Esophagus muscularis mucosa (tissue), 4 donors: Measurements from ENCODE around the gene OR13H1.

ENCODE experiments used
- EP300 ChIP-seq: sonication (generic); formaldehyde crosslinking; IDR thresholded peaks from one replicate; pipeline ENCODE4 v1.6.1; 2017; ENCODE audit warnings: antibody characterized with exemption
- POLR2A ChIP-seq: fragments of 450-650 bp; IDR thresholded peaks from one replicate; pipeline ENCODE4 v1.6.1; 2017; ENCODE audit warnings: antibody characterized with exemption, moderate library complexity, mild to moderate bottlenecking, low read depth
- POLR2AphosphoS5 ChIP-seq, 2 donors: sonication (generic); formaldehyde crosslinking; IDR thresholded peaks; one replicate each; pipeline ENCODE4 v1.6.1; 2017; ENCODE audit warnings: antibody characterized with exemption in 2 of 2
- TF ChIP-seq, protein P1 (sequence below), 3 experiments: fragments of 200-600 bp in 2 of 3; fragments of 450-650 bp in 1 of 3; sonication (generic) in 2 of 3; IDR thresholded peaks; one replicate each; pipeline ENCODE4 v1.5.1; 2017 to 2019; ENCODE audit warnings: antibody characterized with exemption in 3 of 3, mild to moderate bottlenecking in 2 of 3, moderate library complexity in 1 of 3

DNA sequence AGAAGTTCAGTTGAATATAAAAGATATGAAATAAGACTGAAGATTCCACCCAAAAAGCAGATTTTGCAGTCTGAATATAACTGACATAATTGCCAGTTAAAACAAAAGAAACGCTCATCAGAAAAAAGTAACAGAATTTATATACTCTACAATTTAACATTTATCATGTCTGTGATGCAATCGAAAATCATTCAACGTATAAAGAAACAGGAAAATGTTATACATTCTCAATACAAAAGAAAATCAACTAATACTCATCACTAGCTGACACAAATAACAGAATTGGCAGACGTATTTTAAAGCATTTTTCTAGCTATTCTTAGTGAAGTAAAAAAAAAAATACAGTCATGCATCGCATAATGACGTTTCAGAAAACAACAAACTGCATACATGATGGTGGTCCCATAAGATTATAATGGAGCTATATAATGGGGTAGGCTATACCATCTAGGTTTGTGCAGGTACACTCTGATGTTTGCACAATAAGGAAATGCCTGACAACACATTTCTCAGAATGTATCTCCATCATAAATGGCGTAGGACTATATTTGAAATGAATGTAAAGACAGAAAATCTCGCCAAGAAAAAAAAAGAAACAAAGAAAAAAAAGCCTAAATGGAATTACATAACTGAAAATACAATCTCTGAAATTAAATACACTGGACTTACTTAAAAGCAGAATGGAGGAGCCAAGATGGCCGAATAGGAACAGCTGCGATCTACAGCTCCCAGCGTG is 34.3 kb downstream of the OR13H1 start:
- TF ChIP-seq, protein P1, sequence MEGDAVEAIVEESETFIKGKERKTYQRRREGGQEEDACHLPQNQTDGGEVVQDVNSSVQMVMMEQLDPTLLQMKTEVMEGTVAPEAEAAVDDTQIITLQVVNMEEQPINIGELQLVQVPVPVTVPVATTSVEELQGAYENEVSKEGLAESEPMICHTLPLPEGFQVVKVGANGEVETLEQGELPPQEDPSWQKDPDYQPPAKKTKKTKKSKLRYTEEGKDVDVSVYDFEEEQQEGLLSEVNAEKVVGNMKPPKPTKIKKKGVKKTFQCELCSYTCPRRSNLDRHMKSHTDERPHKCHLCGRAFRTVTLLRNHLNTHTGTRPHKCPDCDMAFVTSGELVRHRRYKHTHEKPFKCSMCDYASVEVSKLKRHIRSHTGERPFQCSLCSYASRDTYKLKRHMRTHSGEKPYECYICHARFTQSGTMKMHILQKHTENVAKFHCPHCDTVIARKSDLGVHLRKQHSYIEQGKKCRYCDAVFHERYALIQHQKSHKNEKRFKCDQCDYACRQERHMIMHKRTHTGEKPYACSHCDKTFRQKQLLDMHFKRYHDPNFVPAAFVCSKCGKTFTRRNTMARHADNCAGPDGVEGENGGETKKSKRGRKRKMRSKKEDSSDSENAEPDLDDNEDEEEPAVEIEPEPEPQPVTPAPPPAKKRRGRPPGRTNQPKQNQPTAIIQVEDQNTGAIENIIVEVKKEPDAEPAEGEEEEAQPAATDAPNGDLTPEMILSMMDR (IDR thresholded peaks at IDR 0.05): no peak
- TF ChIP-seq POLR2AphosphoS5 (IDR thresholded peaks at IDR 0.05) (no peak), EP300 (no peak), POLR2A (no peak)
